Measurements from ENCODE around the gene PRICKLE1.

Gene PRICKLE1

GRCh38 chr12:42447371-42447786, 142.2 kb downstream of the PRICKLE1 start:
- TF ChIP-seq CTCF (IDR thresholded peaks at IDR 0.05; ENCODE audit: low read depth, low read length, missing control alignments) = no peak
- DNase-seq (ENCODE audit: low read depth) = no peak
- no peak overlapping the region for H3K4me3 ChIP-seq (ENCODE audit: low read depth, low read length)

GRCh38 chr12:42446761-42447160, 142.8 kb downstream of the PRICKLE1 start:
- H3K4me3 ChIP-seq (ENCODE audit: low read depth, low read length) = no peak overlapping the region
- no peak for TF ChIP-seq CTCF (IDR thresholded peaks at IDR 0.05; ENCODE audit: low read depth, low read length, missing control alignments)
- DNase-seq (ENCODE audit: low read depth) = no peak

- no peak overlapping the region for H3K4me3 ChIP-seq (ENCODE audit: low read depth, low read length)
- no peak for TF ChIP-seq CTCF (IDR thresholded peaks at IDR 0.05; ENCODE audit: low read depth, low read length, missing control alignments)
Observed at GRCh38 chr12:42445891-42446290, 143.7 kb downstream of the PRICKLE1 start.

GRCh38 chr12:42444192-42444943, 145.2 kb downstream of the PRICKLE1 start:
- no peak for TF ChIP-seq CTCF (IDR thresholded peaks at IDR 0.05; ENCODE audit: low read depth, low read length, missing control alignments)
- no peak for DNase-seq (ENCODE audit: low read depth)
- H3K4me3 ChIP-seq (ENCODE audit: low read depth, low read length) = no peak overlapping the region

More at GRCh38 chr12:42445891-42446290, 143.7 kb downstream of the PRICKLE1 start:
- DNase-seq (ENCODE audit: low read depth) = no peak

GRCh38 chr12:42442888-42443287, 146.7 kb downstream of the PRICKLE1 start:
- no peak for TF ChIP-seq CTCF (IDR thresholded peaks at IDR 0.05; ENCODE audit: low read depth, low read length, missing control alignments)
- no peak overlapping the region for H3K4me3 ChIP-seq (ENCODE audit: low read depth, low read length)
- DNase-seq (ENCODE audit: low read depth) = no peak

GRCh38 chr12:42442311-42442759, 147.2 kb downstream of the PRICKLE1 start:
- no peak for TF ChIP-seq CTCF (IDR thresholded peaks at IDR 0.05; ENCODE audit: low read depth, low read length, missing control alignments)
- H3K4me3 ChIP-seq (ENCODE audit: low read depth, low read length) = no peak overlapping the region
- DNase-seq (ENCODE audit: low read depth) = no peak

GRCh38 chr12:42440608-42441007, 148.9 kb downstream of the PRICKLE1 start:
- H3K4me3 ChIP-seq (ENCODE audit: low read depth, low read length) = no peak overlapping the region
- no peak for DNase-seq (ENCODE audit: low read depth)
- TF ChIP-seq CTCF (IDR thresholded peaks at IDR 0.05; ENCODE audit: low read depth, low read length, missing control alignments) = no peak
